DOHH2 (cell line): ENCODE measurements around the gene WDFY2.

Experiments used
- EZH2phosphoT487 ChIP-seq: fragments of 200-600 bp; sonication (generic); IDR thresholded peaks from 2 replicates; pipeline ENCODE4 v1.6.1; 2017; ENCODE audit warnings: borderline replicate concordance, mild to moderate bottlenecking, antibody characterized with exemption, low read length, moderate library complexity, mixed read lengths
- TF ChIP-seq, protein P1 (sequence below): fragments of 200-600 bp; sonication (generic); IDR thresholded peaks from one replicate; pipeline ENCODE4 v1.5.1; 2014; ENCODE audit warnings: antibody characterized with exemption, mild to moderate bottlenecking, low read depth, low read length; ENCODE audit not compliant: poor library complexity, severe bottlenecking

DNA sequence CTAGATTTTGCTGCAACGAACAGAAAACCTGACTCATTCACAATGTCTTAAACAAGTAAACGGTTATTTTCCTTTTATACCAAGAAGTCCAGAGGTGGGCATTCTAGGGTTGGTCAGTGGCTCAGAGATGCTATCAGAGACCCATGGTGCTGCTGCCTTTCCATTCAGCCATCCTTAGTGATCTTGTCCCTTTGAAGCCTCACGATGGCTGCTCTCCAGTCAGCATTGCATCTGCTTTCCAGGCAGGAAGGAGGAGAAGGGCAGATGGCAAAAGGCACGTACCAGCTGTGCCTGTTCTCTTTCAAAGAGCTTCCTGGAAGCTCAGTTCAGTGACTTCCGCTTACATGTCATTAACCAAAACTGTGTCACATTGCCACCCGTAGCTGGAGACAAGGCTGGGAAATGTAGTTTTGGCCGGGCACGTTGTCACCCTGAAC lies 30.1 kb downstream of the WDFY2 start:
- TF ChIP-seq, protein P1, sequence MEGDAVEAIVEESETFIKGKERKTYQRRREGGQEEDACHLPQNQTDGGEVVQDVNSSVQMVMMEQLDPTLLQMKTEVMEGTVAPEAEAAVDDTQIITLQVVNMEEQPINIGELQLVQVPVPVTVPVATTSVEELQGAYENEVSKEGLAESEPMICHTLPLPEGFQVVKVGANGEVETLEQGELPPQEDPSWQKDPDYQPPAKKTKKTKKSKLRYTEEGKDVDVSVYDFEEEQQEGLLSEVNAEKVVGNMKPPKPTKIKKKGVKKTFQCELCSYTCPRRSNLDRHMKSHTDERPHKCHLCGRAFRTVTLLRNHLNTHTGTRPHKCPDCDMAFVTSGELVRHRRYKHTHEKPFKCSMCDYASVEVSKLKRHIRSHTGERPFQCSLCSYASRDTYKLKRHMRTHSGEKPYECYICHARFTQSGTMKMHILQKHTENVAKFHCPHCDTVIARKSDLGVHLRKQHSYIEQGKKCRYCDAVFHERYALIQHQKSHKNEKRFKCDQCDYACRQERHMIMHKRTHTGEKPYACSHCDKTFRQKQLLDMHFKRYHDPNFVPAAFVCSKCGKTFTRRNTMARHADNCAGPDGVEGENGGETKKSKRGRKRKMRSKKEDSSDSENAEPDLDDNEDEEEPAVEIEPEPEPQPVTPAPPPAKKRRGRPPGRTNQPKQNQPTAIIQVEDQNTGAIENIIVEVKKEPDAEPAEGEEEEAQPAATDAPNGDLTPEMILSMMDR, result no peak
- TF ChIP-seq EZH2phosphoT487, result no peak
